Natural killer cell (primary cell): Measurements from ENCODE around the gene SBDS. TPM values are rescaled to one million over a fixed set of nuclear protein-coding genes. Genes with fewer than 3 reads are reported as not detected.

Source experiments
- ATAC-seq, 3 donors: fragments of 150-1000 bp in 2 of 3; fragments of 200-7000 bp in 1 of 3; cut with Tn5 transposase; 1 replicate in 1 of 3; 2 replicates in 2 of 3; pipeline ENCODE4 v1.10.0; 2021; ENCODE audit warnings: mild to moderate bottlenecking in 2 of 3, moderate library complexity in 2 of 3
- DNase-seq, 2 donors: peaks; one replicate each; pipeline versions ENCODE4 v3.0.0 to v3.0.0-alpha.2; 2013 to 2021; ENCODE audit warnings: mixed read lengths in 1 of 2
- H3K27ac ChIP-seq: one replicate; pipeline ENCODE4 v1.5.1; 2013; ENCODE audit warnings: mild to moderate bottlenecking, low read length
- H3K27me3 ChIP-seq: one replicate; pipeline ENCODE4 v1.6.1; 2013; ENCODE audit warnings: low read length; ENCODE audit not compliant: control insufficient read depth, insufficient read depth
- H3K36me3 ChIP-seq: one replicate; pipeline ENCODE4 v1.6.1; 2013; ENCODE audit warnings: low read length; ENCODE audit not compliant: control insufficient read depth, insufficient read depth
- H3K4me1 ChIP-seq: one replicate; pipeline ENCODE4 v1.6.1; 2013; ENCODE audit warnings: low read length; ENCODE audit not compliant: control insufficient read depth, insufficient read depth
- H3K4me3 ChIP-seq: one replicate; pipeline ENCODE4 v1.5.1; 2013; ENCODE audit warnings: low read length
- H3K9me3 ChIP-seq: one replicate; pipeline ENCODE4 v1.6.1; 2013; ENCODE audit warnings: low read length; ENCODE audit not compliant: control insufficient read depth, insufficient read depth
- H3K27ac Mint-ChIP-seq, 2 donors: one replicate each; pipeline ENCODE4 v1.8.0; 2022; ENCODE audit warnings: mild to moderate bottlenecking in 2 of 2, mixed read lengths in 2 of 2, moderate library complexity in 1 of 2
- H3K27me3 Mint-ChIP-seq, 2 donors: one replicate each; pipeline ENCODE4 v1.8.0; 2022; ENCODE audit warnings: low read depth in 2 of 2, mixed read lengths in 2 of 2
- H3K36me3 Mint-ChIP-seq: one replicate; pipeline ENCODE4 v1.8.0; 2022; ENCODE audit warnings: mixed read lengths
- H3K4me1 Mint-ChIP-seq, 2 donors: one replicate each; pipeline ENCODE4 v1.8.0; 2022; ENCODE audit warnings: mixed read lengths in 2 of 2
- H3K4me3 Mint-ChIP-seq: one replicate; pipeline ENCODE4 v1.8.0; 2022; ENCODE audit warnings: mild to moderate bottlenecking, moderate library complexity, mixed read lengths
- H3K9me3 Mint-ChIP-seq, 2 donors: one replicate each; pipeline ENCODE4 v1.8.0; 2022; ENCODE audit warnings: mixed read lengths in 2 of 2
- WGBS: methylation state at CpG from one replicate; pipeline ENCODE4 v1.1.7; 2013; ENCODE audit warnings: missing lambda C conversion rate; ENCODE audit not compliant: insufficient coverage; 5-methylcytosine and 5-hydroxymethylcytosine counted together
- intact Hi-C: fragments of 100-400 bp; cut with micrococcal nuclease; formaldehyde crosslinking; loops from one replicate; pipeline ENCODE4 v1.14.2; 2022
- total RNA-seq, 4 donors: library from RNA; stranded (reverse); fragments of 120-200 nt in 1 of 4; gene quantifications; one replicate each; pipeline versions ENCODE4 v1.2.3 to v1.2.4, GENCODE V29; 2013 to 2022
- TF ChIP-seq, protein P1 (sequence below): fragments of 200-600 bp; IDR thresholded peaks from one replicate; pipeline ENCODE4 v1.8.0; 2022; ENCODE audit warnings: antibody characterized with exemption

The SBDS gene
- total RNA-seq, 3 donors from 2014 or later (not counting 1 experiment from before 2014, with no cell fraction given) = 183 to 308 (median 199) TPM

- ATAC-seq (no peak), DNase-seq (no peak)
- H3K4me3 ChIP-seq = no peak overlapping the region
- H3K4me1 ChIP-seq = no peaks in the 10 kb centered on the region
- H3K4me1 Mint-ChIP-seq = peaks cover 0 to 6% of the 10 kb centered on the region in 2 donors
- no peaks in the 10 kb centered on the region for H3K9me3 Mint-ChIP-seq
- peak overlapping the region in 1 of 2 donors; percentile 14 for H3K27ac Mint-ChIP-seq
- 97% methylated on average over 13 of the region's 13 CpGs for WGBS
- H3K27ac ChIP-seq = no peak overlapping the region
- H3K36me3 ChIP-seq = peaks cover 54% of the 10 kb centered on the region
- peaks cover 12% of the 10 kb centered on the region for H3K36me3 Mint-ChIP-seq
- no peak overlapping the region for H3K4me3 Mint-ChIP-seq
- no peaks in the 10 kb centered on the region for H3K27me3 Mint-ChIP-seq
- TF ChIP-seq, protein P1, sequence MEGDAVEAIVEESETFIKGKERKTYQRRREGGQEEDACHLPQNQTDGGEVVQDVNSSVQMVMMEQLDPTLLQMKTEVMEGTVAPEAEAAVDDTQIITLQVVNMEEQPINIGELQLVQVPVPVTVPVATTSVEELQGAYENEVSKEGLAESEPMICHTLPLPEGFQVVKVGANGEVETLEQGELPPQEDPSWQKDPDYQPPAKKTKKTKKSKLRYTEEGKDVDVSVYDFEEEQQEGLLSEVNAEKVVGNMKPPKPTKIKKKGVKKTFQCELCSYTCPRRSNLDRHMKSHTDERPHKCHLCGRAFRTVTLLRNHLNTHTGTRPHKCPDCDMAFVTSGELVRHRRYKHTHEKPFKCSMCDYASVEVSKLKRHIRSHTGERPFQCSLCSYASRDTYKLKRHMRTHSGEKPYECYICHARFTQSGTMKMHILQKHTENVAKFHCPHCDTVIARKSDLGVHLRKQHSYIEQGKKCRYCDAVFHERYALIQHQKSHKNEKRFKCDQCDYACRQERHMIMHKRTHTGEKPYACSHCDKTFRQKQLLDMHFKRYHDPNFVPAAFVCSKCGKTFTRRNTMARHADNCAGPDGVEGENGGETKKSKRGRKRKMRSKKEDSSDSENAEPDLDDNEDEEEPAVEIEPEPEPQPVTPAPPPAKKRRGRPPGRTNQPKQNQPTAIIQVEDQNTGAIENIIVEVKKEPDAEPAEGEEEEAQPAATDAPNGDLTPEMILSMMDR = no peak
- intact Hi-C loops = no loop called here
- H3K9me3 ChIP-seq = no peaks in the 10 kb centered on the region
- no peaks in the 10 kb centered on the region for H3K27me3 ChIP-seq
These were observed 37.6 kb downstream of the SBDS start for GRCh38 chr7:66957595-66958290.

- H3K4me3 ChIP-seq = no peak overlapping the region
- peaks cover 0 to 6% of the 10 kb centered on the region in 2 donors for H3K4me1 Mint-ChIP-seq
- intact Hi-C loops = no loop called here
- H3K27ac Mint-ChIP-seq = peak overlapping the region in 1 of 2 donors; percentile 42
- H3K27ac ChIP-seq = no peak overlapping the region
- DNase-seq (no peak), ATAC-seq (no peak)
- no peak overlapping the region for H3K4me3 Mint-ChIP-seq
- no peaks in the 10 kb centered on the region for H3K4me1 ChIP-seq
- H3K36me3 Mint-ChIP-seq = peaks cover 25% of the 10 kb centered on the region
- TF ChIP-seq, protein P1 = no peak
- 92% methylated on average over 4 of the region's 5 CpGs for WGBS
- H3K9me3 Mint-ChIP-seq = no peaks in the 10 kb centered on the region
- no peaks in the 10 kb centered on the region for H3K27me3 ChIP-seq
- H3K36me3 ChIP-seq = peaks cover 86% of the 10 kb centered on the region
- H3K9me3 ChIP-seq = no peaks in the 10 kb centered on the region
- H3K27me3 Mint-ChIP-seq = no peaks in the 10 kb centered on the region
These were observed 42.4 kb downstream of the SBDS start for GRCh38 chr7:66953044-66953427.

DNA sequence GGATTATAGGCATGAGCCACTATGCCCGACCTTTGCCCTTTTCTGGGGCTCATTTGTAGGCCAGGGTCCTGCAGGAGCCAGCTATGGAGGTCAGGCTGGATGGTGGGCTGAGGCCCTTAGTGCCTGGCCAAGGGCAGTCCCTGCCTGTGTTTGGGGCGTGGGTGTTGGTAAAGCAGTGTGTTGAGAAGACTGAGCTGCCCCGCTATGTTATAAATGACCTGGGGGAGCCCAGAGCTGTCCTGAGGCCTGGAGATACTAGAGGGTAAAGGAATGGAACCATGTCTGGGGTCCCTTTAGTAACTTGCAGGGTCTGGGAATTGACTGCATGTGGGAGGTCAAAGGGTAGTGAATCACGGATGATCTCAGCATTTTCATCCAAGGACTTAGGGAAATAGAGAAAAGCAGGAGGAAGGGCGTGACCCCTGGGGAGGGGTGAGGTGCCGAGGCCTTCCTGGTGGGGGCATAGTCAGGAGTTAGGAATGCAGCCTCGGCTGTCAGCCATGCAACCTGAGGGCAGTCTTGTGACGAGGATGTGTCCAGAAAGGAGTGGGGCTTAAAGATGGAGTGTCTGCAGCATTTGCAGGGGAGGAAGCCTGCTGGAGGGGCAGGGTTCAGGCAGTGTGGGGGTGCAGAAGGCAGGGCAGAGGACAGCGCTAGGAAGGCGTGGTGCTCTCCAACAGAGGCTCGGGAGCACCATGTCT, 42.9 kb downstream of the SBDS start:
- Mint-ChIP-seq H3K4me1 (peaks cover 0 to 6% of the 10 kb centered on the region in 2 donors), H3K9me3 (no peaks in the 10 kb centered on the region), H3K4me3 (no peak overlapping the region), H3K36me3 (peaks cover 23% of the 10 kb centered on the region), H3K27me3 (no peaks in the 10 kb centered on the region), H3K27ac (peak overlapping the region in 1 of 2 donors; percentile 42)
- Histone ChIP-seq H3K9me3 (no peaks in the 10 kb centered on the region), H3K27me3 (no peaks in the 10 kb centered on the region), H3K4me1 (no peaks in the 10 kb centered on the region), H3K4me3 (no peak overlapping the region), H3K36me3 (peaks cover 84% of the 10 kb centered on the region), H3K27ac (no peak overlapping the region)
- TF ChIP-seq, protein P1 = no peak
- no peak for ATAC-seq
- DNase-seq = no peak
- intact Hi-C loops = no loop called here
- 96% methylated on average over 11 of the region's 11 CpGs for WGBS
